HepG2 (cell line): ENCODE data around the gene SPTBN2. TPM values are rescaled to one million over a fixed set of nuclear protein-coding genes. Genes with fewer than 3 reads are reported as not detected.

ENCODE experiments used
- CHCHD3 ChIP-seq: sonication (generic); formaldehyde crosslinking; IDR thresholded peaks from 2 replicates; pipeline ENCODE4 v1.8.0; 2022; ENCODE audit warnings: mild to moderate bottlenecking, missing genetic modification reagents, moderate library complexity
- JUN ChIP-seq: sonication (generic); formaldehyde crosslinking; IDR thresholded peaks from 2 replicates; pipeline ENCODE4 v1.4.0; 2020; ENCODE audit warnings: mild to moderate bottlenecking, missing genetic modification reagents
- NPAS2 ChIP-seq: sonication (generic); formaldehyde crosslinking; IDR thresholded peaks from 2 replicates; pipeline ENCODE4 v1.8.0; 2022; ENCODE audit warnings: mild to moderate bottlenecking, missing genetic modification reagents, borderline replicate concordance
- RBAK ChIP-seq: sonication (generic); formaldehyde crosslinking; IDR thresholded peaks from 2 replicates; pipeline ENCODE4 v1.5.1; 2020; ENCODE audit warnings: mild to moderate bottlenecking, missing genetic modification reagents
- RFXAP ChIP-seq: sonication (generic); formaldehyde crosslinking; IDR thresholded peaks from 2 replicates; pipeline ENCODE4 v1.4.0; 2020; ENCODE audit warnings: missing genetic modification reagents, borderline replicate concordance
- SRSF9 ChIP-seq: fragments of 200-400 bp; formaldehyde crosslinking; IDR thresholded peaks from 2 replicates; pipeline ENCODE4 v1.6.1; 2018; ENCODE audit warnings: borderline replicate concordance, mild to moderate bottlenecking, low read depth, low read length; ENCODE audit not compliant: insufficient read depth, poor library complexity, severe bottlenecking
- TARDBP ChIP-seq: sonication (generic); formaldehyde crosslinking; IDR thresholded peaks from 2 replicates; pipeline ENCODE4 v1.8.0; 2022; ENCODE audit warnings: mild to moderate bottlenecking, missing genetic modification reagents
- TBX2 ChIP-seq: sonication (generic); formaldehyde crosslinking; IDR thresholded peaks from 2 replicates; pipeline ENCODE4 v1.5.0; 2020; ENCODE audit warnings: missing genetic modification reagents, mild to moderate bottlenecking, borderline replicate concordance
- XRCC5 ChIP-seq: fragments of 200-400 bp; formaldehyde crosslinking; optimal IDR thresholded peaks from 2 replicates; pipeline ENCODE3; 2017; ENCODE audit warnings: mild to moderate bottlenecking, low read length
- ZBTB21 ChIP-seq: sonication (generic); formaldehyde crosslinking; IDR thresholded peaks from 2 replicates; pipeline ENCODE4 v1.4.0; 2020; ENCODE audit warnings: missing genetic modification reagents
- ZFP36L1 ChIP-seq: sonication (generic); formaldehyde crosslinking; IDR thresholded peaks from 2 replicates; pipeline ENCODE4 v1.8.0; 2022; ENCODE audit warnings: mild to moderate bottlenecking, missing genetic modification reagents, moderate library complexity
- ZNF136 ChIP-seq: sonication (generic); formaldehyde crosslinking; IDR thresholded peaks from 2 replicates; pipeline ENCODE4 v1.8.1; 2022; ENCODE audit warnings: low read depth, mild to moderate bottlenecking, moderate library complexity, missing genetic modification reagents
- ZNF20 ChIP-seq: sonication (generic); formaldehyde crosslinking; IDR thresholded peaks from 2 replicates; pipeline ENCODE4 v1.4.0; 2020; ENCODE audit warnings: mild to moderate bottlenecking, moderate library complexity, missing genetic modification reagents
- ZNF382 ChIP-seq: sonication (generic); formaldehyde crosslinking; IDR thresholded peaks from 2 replicates; pipeline ENCODE4 v1.5.0; 2020; ENCODE audit warnings: missing genetic modification reagents, mild to moderate bottlenecking, borderline replicate concordance
- ZNF546 ChIP-seq: sonication (generic); formaldehyde crosslinking; conservative IDR thresholded peaks from 2 replicates; pipeline ENCODE4 v1.8.1; 2023; ENCODE audit warnings: mild to moderate bottlenecking, missing genetic modification reagents
- polyA plus RNA-seq, 8 experiments: library from polyadenylated mRNA; depleted of rRNA in 3 of 8; stranded (reverse) in 7 of 8; unstranded in 1 of 8; fragments of >200 nt; fragmentation: Illumina TruSeq in 4 of 8; extraction: Trizol in 4 of 8; gene quantifications; 2 replicates each; pipeline versions ENCODE4 v1.2.1 to v1.2.3, GENCODE V29; 2011 to 2016; ENCODE audit warnings: low read depth in 4 of 8, missing spikeins in 1 of 8, mixed read lengths in 1 of 8; ENCODE audit not compliant: insufficient read depth in 1 of 8
- total RNA-seq, 5 experiments: library from RNA; depleted of rRNA; stranded (reverse); fragments of >200 nt; fragmentation: Illumina TruSeq; extraction: Trizol; gene quantifications; 2 replicates each; pipeline ENCODE4 v1.2.3, GENCODE V29; 2016; ENCODE audit warnings: low read depth in 1 of 5
- TF ChIP-seq, protein P1 (sequence below): sonication (generic); formaldehyde crosslinking; IDR thresholded peaks from 2 replicates; pipeline ENCODE4 v1.4.0; 2020; ENCODE audit warnings: missing genetic modification reagents, borderline replicate concordance
- TF ChIP-seq, protein P2 (sequence below): sonication (generic); formaldehyde crosslinking; IDR thresholded peaks from 2 replicates; pipeline ENCODE4 v1.5.1; 2020; ENCODE audit warnings: missing genetic modification reagents, mild to moderate bottlenecking, borderline replicate concordance
- TF ChIP-seq, protein P3 (sequence below): sonication (generic); formaldehyde crosslinking; IDR thresholded peaks from 2 replicates; pipeline ENCODE4 v1.4.0; 2020; ENCODE audit warnings: missing genetic modification reagents, low read depth, mild to moderate bottlenecking, borderline replicate concordance
- TF ChIP-seq, protein P4 (sequence below): IDR thresholded peaks from 2 replicates; pipeline ENCODE4 v1.4.0; 2020; ENCODE audit warnings: mild to moderate bottlenecking, missing genetic modification reagents
- TF ChIP-seq, protein P5 (sequence below): sonication (generic); formaldehyde crosslinking; IDR thresholded peaks from 2 replicates; pipeline ENCODE4 v1.5.0; 2020; ENCODE audit warnings: missing genetic modification reagents, mild to moderate bottlenecking, borderline replicate concordance

The SPTBN2 gene
- total and polyA plus RNA-seq, 2 of the 13 experiments (the other 11 are each of a cell fraction or from before 2014, with no cell fraction given), result 0.65 to 4.0 TPM

DNA sequence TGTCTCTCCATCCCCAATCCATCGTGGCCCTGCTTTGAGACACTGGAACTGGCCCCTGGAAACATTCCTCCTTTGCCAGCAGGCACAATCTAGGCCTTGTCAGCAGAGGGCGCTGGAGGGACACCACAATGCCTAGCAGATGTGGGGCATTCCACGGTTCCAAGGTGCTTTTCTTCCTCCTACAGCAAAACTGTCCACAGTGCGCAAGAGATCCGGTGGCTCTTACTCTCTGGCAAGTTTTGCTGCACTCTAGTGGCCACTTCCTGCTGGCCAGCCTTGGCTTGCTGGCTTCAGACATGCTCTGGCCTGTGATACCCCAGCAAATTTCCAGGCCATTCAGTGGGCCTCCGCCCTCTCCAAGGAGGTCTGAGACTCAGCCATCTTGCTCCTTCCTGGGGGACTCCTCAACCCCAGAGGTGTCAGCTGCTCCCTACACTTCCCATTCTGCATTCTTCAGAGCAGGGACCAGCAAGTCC, 34.2 kb downstream of the SPTBN2 start (continued):
- TF ChIP-seq NPAS2 (no peak), ZNF546 (CRISPR knock-in tag) (no peak), ZNF382 (CRISPR knock-in tag) (no peak), SRSF9 (no peak), ZNF136 (no peak), CHCHD3 (CRISPR knock-in tag) (no peak), ZBTB21 (no peak), TARDBP (CRISPR knock-in tag) (0 out of 2 replicates have a peak, but pooled peaks have one; percentile 54), TBX2 (no peak), XRCC5 (peak; percentile 96), ZFP36L1 (CRISPR knock-in tag) (0 out of 2 replicates have a peak, but pooled peaks have one; percentile 32), ZNF20 (no peak), RFXAP (CRISPR knock-in tag) (peak; percentile 54; the same call in 1 of the 2 replicates), RBAK (CRISPR knock-in tag) (no peak), JUN (CRISPR knock-in tag) (no peak)
- TF ChIP-seq, protein P1, sequence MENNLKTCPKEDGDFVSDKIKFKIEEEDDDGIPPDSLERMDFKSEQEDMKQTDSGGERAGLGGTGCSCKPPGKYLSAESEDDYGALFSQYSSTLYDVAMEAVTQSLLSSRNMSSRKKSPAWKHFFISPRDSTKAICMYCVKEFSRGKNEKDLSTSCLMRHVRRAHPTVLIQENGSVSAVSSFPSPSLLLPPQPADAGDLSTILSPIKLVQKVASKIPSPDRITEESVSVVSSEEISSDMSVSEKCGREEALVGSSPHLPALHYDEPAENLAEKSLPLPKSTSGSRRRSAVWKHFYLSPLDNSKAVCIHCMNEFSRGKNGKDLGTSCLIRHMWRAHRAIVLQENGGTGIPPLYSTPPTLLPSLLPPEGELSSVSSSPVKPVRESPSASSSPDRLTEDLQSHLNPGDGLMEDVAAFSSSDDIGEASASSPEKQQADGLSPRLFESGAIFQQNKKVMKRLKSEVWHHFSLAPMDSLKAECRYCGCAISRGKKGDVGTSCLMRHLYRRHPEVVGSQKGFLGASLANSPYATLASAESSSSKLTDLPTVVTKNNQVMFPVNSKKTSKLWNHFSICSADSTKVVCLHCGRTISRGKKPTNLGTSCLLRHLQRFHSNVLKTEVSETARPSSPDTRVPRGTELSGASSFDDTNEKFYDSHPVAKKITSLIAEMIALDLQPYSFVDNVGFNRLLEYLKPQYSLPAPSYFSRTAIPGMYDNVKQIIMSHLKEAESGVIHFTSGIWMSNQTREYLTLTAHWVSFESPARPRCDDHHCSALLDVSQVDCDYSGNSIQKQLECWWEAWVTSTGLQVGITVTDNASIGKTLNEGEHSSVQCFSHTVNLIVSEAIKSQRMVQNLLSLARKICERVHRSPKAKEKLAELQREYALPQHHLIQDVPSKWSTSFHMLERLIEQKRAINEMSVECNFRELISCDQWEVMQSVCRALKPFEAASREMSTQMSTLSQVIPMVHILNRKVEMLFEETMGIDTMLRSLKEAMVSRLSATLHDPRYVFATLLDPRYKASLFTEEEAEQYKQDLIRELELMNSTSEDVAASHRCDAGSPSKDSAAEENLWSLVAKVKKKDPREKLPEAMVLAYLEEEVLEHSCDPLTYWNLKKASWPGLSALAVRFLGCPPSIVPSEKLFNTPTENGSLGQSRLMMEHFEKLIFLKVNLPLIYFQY (CRISPR knock-in tag), result no peak
- TF ChIP-seq, protein P2, sequence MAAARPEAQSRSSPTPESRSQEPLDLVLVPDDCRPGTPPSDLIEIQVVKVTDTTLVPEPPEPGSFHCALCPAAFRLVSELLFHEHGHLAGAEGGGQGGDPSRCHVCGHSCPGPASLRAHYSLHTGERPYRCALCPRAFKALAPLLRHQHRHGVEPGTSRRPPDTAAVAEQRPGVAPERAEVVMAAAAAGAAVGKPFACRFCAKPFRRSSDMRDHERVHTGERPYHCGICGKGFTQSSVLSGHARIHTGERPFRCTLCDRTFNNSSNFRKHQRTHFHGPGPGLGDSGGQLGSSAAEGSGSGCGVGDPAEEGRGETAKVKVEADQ (CRISPR knock-in tag), result no peak
- TF ChIP-seq, protein P3, sequence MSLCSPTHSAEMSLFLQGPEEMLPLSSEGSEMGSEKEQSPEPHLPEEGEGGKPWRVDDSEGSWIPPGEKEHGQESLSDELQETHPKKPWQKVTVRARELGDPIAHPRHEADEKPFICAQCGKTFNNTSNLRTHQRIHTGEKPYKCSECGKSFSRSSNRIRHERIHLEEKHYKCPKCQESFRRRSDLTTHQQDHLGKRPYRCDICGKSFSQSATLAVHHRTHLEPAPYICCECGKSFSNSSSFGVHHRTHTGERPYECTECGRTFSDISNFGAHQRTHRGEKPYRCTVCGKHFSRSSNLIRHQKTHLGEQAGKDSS (CRISPR knock-in tag), result peak; percentile 87; the same call in 1 of the 2 replicates
- TF ChIP-seq, protein P4, sequence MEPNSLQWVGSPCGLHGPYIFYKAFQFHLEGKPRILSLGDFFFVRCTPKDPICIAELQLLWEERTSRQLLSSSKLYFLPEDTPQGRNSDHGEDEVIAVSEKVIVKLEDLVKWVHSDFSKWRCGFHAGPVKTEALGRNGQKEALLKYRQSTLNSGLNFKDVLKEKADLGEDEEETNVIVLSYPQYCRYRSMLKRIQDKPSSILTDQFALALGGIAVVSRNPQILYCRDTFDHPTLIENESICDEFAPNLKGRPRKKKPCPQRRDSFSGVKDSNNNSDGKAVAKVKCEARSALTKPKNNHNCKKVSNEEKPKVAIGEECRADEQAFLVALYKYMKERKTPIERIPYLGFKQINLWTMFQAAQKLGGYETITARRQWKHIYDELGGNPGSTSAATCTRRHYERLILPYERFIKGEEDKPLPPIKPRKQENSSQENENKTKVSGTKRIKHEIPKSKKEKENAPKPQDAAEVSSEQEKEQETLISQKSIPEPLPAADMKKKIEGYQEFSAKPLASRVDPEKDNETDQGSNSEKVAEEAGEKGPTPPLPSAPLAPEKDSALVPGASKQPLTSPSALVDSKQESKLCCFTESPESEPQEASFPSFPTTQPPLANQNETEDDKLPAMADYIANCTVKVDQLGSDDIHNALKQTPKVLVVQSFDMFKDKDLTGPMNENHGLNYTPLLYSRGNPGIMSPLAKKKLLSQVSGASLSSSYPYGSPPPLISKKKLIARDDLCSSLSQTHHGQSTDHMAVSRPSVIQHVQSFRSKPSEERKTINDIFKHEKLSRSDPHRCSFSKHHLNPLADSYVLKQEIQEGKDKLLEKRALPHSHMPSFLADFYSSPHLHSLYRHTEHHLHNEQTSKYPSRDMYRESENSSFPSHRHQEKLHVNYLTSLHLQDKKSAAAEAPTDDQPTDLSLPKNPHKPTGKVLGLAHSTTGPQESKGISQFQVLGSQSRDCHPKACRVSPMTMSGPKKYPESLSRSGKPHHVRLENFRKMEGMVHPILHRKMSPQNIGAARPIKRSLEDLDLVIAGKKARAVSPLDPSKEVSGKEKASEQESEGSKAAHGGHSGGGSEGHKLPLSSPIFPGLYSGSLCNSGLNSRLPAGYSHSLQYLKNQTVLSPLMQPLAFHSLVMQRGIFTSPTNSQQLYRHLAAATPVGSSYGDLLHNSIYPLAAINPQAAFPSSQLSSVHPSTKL (CRISPR knock-in tag), result peak; percentile 51; the same call in 1 of the 2 replicates
- TF ChIP-seq, protein P5, sequence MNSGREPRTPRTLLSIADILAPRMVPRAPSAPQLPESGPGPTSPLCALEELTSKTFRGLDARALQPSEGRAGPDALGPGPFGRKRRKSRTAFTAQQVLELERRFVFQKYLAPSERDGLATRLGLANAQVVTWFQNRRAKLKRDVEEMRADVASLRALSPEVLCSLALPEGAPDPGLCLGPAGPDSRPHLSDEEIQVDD, result no peak
